ENCODE measurements around the gene EPX.
A peak's percentile ranks its signal among the peaks of the same experiment; 100 is the strongest.

The EPX gene

GRCh38 chr17:58144801-58145200, 47.7 kb upstream of the EPX start:
- TF ChIP-seq ZFHX2 (tag by site-specific recombination; conservative IDR thresholded peaks at IDR 0.05): no peak
- TF ChIP-seq ZNF600 (tag by site-specific recombination; IDR thresholded peaks at IDR 0.05): no peak
- peak; percentile 22 for TF ChIP-seq SETDB1 (IDR thresholded peaks at IDR 0.05; ENCODE audit: insufficient read length, low read length)
- no peak for TF ChIP-seq EGR2 (tag by site-specific recombination; IDR thresholded peaks at IDR 0.05; ENCODE audit: low read depth)
- no peak for TF ChIP-seq ZFP37 (tag by site-specific recombination; IDR thresholded peaks at IDR 0.05)
- TF ChIP-seq ZNF558 (tag by site-specific recombination; IDR thresholded peaks at IDR 0.05): peak; percentile 97
- Histone ChIP-seq H3K36me3 (ENCODE audit: control insufficient read depth in 2 of 2, insufficient read depth in 1 of 2, low read length in 2 of 2) (no peaks in the 10 kb centered on the region), H3K9me3 (ENCODE audit: control insufficient read depth, insufficient read depth, low read depth, low read length) (no peaks in the 10 kb centered on the region; the same call in 1 of the 2 replicates), H3K4me3 (ENCODE audit: low read depth, low read length) (no peak overlapping the region), H3K4me1 (ENCODE audit: control insufficient read depth, insufficient read depth, low read length) (no peaks in the 10 kb centered on the region), H3K27ac (ENCODE audit: extremely low read depth, low read depth, low read length) (no peak overlapping the region)
- ChIA-PET CTCF (no interaction called here), POLR2A (no interaction called here)

DNA sequence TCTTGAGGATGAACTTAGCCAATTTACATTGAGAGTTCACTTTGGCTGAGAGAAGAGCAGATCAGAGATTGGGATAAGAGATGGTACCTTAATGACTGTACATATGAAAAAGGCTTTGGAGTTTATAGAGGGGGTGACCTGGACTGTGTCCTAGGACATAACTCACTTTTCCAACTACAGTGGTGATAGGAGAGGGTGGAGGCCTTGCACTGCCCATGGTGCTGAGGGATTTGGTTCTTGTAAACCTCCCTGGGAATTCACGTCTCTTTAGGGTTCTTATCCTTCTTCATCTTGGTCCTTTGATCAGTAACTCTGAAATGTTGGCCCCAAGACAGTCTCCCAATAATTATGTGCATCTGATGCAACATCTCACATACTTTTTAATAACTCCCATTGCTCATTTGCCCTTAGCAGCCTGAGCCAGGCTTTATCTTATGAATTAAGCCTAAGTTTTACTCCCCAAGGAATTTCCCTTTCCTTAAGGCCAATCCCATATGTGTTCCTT, 44.5 kb upstream of the EPX start, which contains the start of gene OR4D1:
OR4D1 (plus strand) TSS at position 455 of the 505 bp plus-strand sequence. CDS start 6,770 bp downstream, outside the sequence.
- Histone ChIP-seq H3K9me3 (ENCODE audit: control insufficient read depth, insufficient read depth, low read depth, low read length) (no peaks in the 10 kb centered on the region; the same call in 1 of the 2 replicates), H3K36me3 (ENCODE audit: control insufficient read depth in 2 of 2, insufficient read depth in 1 of 2, low read length in 2 of 2) (no peaks in the 10 kb centered on the region), H3K4me1 (ENCODE audit: control insufficient read depth, insufficient read depth, low read length) (no peaks in the 10 kb centered on the region), H3K4me3 (ENCODE audit: low read depth, low read length) (no peak within 1 kb of the TSS), H3K27ac (ENCODE audit: extremely low read depth, low read depth, low read length) (no peak within 1 kb of the TSS)
- ChIA-PET POLR2A (interaction anchor here (0.6 kb wide), 1 partner anchor 271 kb away, joined by 5 read pairs; no protein-coding TSS in a partner anchor), CTCF (interaction anchor here (0.5 kb wide), 1 partner anchor 314 kb away, joined by 3 read pairs; no protein-coding TSS in a partner anchor)
- TF ChIP-seq OVOL3 (tag by site-specific recombination; IDR thresholded peaks at IDR 0.05): no peak
- TF ChIP-seq ZNF677 (tag by site-specific recombination; IDR thresholded peaks at IDR 0.05): no peak
- no peak for TF ChIP-seq RBAK (tag by site-specific recombination; IDR thresholded peaks at IDR 0.05)
- TF ChIP-seq SETDB1 (IDR thresholded peaks at IDR 0.05; ENCODE audit: insufficient read length, low read length): no peak
- TF ChIP-seq TSHZ1 (tag by site-specific recombination; IDR thresholded peaks at IDR 0.05; ENCODE audit: borderline replicate concordance): no peak
- no peak for TF ChIP-seq ZNF792 (tag by site-specific recombination; IDR thresholded peaks at IDR 0.05)
- no peak for TF ChIP-seq ZNF664 (tag by site-specific recombination; IDR thresholded peaks at IDR 0.05)
- TF ChIP-seq ZNF280C (tag by site-specific recombination; IDR thresholded peaks at IDR 0.05): no peak
- TF ChIP-seq ZNF610 (tag by site-specific recombination; IDR thresholded peaks at IDR 0.05; ENCODE audit: borderline replicate concordance): no peak

DNA sequence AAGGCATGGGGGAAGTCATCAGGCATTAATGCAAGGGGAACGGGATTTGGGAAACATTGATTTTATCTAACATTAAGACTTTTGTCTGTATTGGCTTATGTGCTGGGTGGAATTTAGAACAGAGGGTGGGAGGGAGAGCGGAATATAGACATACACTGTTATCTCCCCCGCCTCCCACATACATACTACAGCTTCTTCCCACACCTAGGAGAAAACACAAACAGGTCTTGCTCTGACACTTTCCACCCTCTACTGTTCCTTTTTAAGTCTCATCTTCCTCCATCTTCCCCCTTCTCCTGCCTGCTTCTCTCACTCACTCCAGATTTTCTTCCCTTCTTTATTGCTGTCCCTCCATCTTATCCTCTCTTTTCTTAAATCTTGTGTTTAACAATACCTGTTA, 43.9 kb upstream of the EPX start:
- TF ChIP-seq IKZF3 (tag by site-specific recombination; IDR thresholded peaks at IDR 0.05) (no peak), ZFHX2 (tag by site-specific recombination; conservative IDR thresholded peaks at IDR 0.05) (peak; percentile 64), ZNF530 (tag by site-specific recombination; IDR thresholded peaks at IDR 0.05; ENCODE audit: low read depth) (no peak), EGR2 (tag by site-specific recombination; IDR thresholded peaks at IDR 0.05; ENCODE audit: low read depth) (peak; percentile 82)
- CTCF ChIA-PET: interaction anchor here (0.5 to 2.5 kb wide), 2 partner anchors 12 to 314 kb away, joined by 3 to 12 read pairs; no protein-coding TSS in a partner anchor
- POLR2A ChIA-PET: no interaction called here

More for the DNA sequence above, 43.9 kb upstream of the EPX start:
- H3K4me1 ChIP-seq (ENCODE audit: control insufficient read depth, insufficient read depth, low read length): no peaks in the 10 kb centered on the region
- no peak overlapping the region for H3K4me3 ChIP-seq (ENCODE audit: low read depth, low read length)
- no peaks in the 10 kb centered on the region for H3K36me3 ChIP-seq (ENCODE audit: control insufficient read depth in 2 of 2, insufficient read depth in 1 of 2, low read length in 2 of 2)
- H3K27ac ChIP-seq (ENCODE audit: extremely low read depth, low read depth, low read length): no peak overlapping the region
- H3K9me3 ChIP-seq (ENCODE audit: control insufficient read depth, insufficient read depth, low read depth, low read length): no peaks in the 10 kb centered on the region; the same call in 1 of the 2 replicates
